Gastrocnemius medialis (tissue), 4 donors: Measurements from ENCODE around the gene KCP.

Experiments
- POLR2A ChIP-seq, 2 donors: fragments of 450-650 bp; IDR thresholded peaks; one replicate each; pipeline ENCODE4 v1.6.1; 2017; ENCODE audit warnings: antibody characterized with exemption in 2 of 2, mild to moderate bottlenecking in 2 of 2, moderate library complexity in 2 of 2
- TF ChIP-seq, protein P1 (sequence below), 5 experiments: fragments of 450-650 bp in 3 of 5; fragments of 200-600 bp in 2 of 5; sonication (generic) in 2 of 5; IDR thresholded peaks in 4 of 5; conservative IDR thresholded peaks in 1 of 5; 1 replicate in 4 of 5; 2 replicates in 1 of 5; pipeline ENCODE4 v1.5.1; 2016 to 2019; ENCODE audit warnings: antibody characterized with exemption in 5 of 5, mild to moderate bottlenecking in 3 of 5, moderate library complexity in 3 of 5

DNA sequence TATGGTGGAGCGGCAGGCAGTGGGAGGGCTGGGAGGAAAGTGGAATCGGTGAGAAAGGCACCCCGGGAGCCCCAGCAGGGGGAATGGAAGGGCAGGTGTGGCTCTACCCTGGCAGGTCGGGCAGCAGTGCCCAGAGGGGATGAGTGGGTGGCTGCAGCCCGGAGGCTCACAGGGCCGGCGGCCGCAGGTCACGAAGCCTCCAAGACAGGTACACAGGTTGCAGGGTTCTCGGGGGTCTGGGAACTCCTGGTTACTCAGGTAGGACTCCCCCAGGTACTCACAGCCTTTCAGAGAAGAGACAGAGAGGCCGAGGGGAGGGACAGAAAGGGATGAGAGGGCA, 21.8 kb downstream of the KCP start:
- TF ChIP-seq, protein P1, sequence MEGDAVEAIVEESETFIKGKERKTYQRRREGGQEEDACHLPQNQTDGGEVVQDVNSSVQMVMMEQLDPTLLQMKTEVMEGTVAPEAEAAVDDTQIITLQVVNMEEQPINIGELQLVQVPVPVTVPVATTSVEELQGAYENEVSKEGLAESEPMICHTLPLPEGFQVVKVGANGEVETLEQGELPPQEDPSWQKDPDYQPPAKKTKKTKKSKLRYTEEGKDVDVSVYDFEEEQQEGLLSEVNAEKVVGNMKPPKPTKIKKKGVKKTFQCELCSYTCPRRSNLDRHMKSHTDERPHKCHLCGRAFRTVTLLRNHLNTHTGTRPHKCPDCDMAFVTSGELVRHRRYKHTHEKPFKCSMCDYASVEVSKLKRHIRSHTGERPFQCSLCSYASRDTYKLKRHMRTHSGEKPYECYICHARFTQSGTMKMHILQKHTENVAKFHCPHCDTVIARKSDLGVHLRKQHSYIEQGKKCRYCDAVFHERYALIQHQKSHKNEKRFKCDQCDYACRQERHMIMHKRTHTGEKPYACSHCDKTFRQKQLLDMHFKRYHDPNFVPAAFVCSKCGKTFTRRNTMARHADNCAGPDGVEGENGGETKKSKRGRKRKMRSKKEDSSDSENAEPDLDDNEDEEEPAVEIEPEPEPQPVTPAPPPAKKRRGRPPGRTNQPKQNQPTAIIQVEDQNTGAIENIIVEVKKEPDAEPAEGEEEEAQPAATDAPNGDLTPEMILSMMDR (IDR thresholded peaks at IDR 0.05 in 4 of 5, conservative IDR thresholded peaks at IDR 0.05 in 1 of 5): no peak
- no peak for TF ChIP-seq POLR2A (IDR thresholded peaks at IDR 0.05)
